Measurements from ENCODE around the gene ARID5A.
A peak's percentile ranks its signal among the peaks of the same experiment; 100 is the strongest.
"Not testable (repeated sequence)": the region's sequence is repeated elsewhere in the genome, so short reads cannot be mapped to it uniquely, and the experiment has no call there.

The ARID5A gene

GRCh38 chr2:96553176-96553956 lies 16.8 kb downstream of the ARID5A start:
- Histone ChIP-seq H3K9ac (ENCODE audit: low read depth, low read length, poor library complexity, severe bottlenecking) (no peak overlapping the region), H3K9me2 (replicated peaks; ENCODE audit: low read depth, low read length) (no peaks in the 10 kb centered on the region), H3F3A (ENCODE audit: low read depth) (no peaks in the 10 kb centered on the region), H2AFZ (ENCODE audit: low read length) (no peak overlapping the region), H3K4me3 (ENCODE audit: low read length, poor library complexity, severe bottlenecking) (no peak overlapping the region), H3K4me2 (ENCODE audit: low read depth, low read length, poor library complexity, severe bottlenecking) (no peak overlapping the region), H3K27me3 (ENCODE audit: insufficient read depth, low read length, poor library complexity, severe bottlenecking) (no peaks in the 10 kb centered on the region), H3K36me3 (ENCODE audit: insufficient read depth, low read length) (peaks cover 28% of the 10 kb centered on the region; the same call in 1 of the 2 replicates), H3K9me3 (ENCODE audit: insufficient read depth, low read depth, low read length) (no peaks in the 10 kb centered on the region), H4K20me1 (ENCODE audit: insufficient read depth, low read length, poor library complexity, severe bottlenecking) (no peaks in the 10 kb centered on the region), H3K4me1 (ENCODE audit: insufficient read depth, low read length, poor library complexity, severe bottlenecking) (no peaks in the 10 kb centered on the region), H3K79me2 (ENCODE audit: insufficient read depth, low read length) (no peaks in the 10 kb centered on the region)
- TF ChIP-seq EZH2phosphoT487 (IDR thresholded peaks at IDR 0.05; ENCODE audit: borderline replicate concordance) (no peak), CTCF (conservative IDR thresholded peaks at IDR 0.05; ENCODE audit: low read length) (no peak)

GRCh38 chr2:96553957-96554292 lies 17.4 kb downstream of the ARID5A start:
- H3F3A ChIP-seq (ENCODE audit: low read depth); H3K4me3 ChIP-seq (ENCODE audit: low read length, poor library complexity, severe bottlenecking); H3K27me3 ChIP-seq (ENCODE audit: insufficient read depth, low read length, poor library complexity, severe bottlenecking); H2AFZ ChIP-seq (ENCODE audit: low read length); H3K79me2 ChIP-seq (ENCODE audit: insufficient read depth, low read length); H3K4me2 ChIP-seq (ENCODE audit: low read depth, low read length, poor library complexity, severe bottlenecking); H3K4me1 ChIP-seq (ENCODE audit: insufficient read depth, low read length, poor library complexity, severe bottlenecking); H3K9ac ChIP-seq (ENCODE audit: low read depth, low read length, poor library complexity, severe bottlenecking); H4K20me1 ChIP-seq (ENCODE audit: insufficient read depth, low read length, poor library complexity, severe bottlenecking); H3K9me2 ChIP-seq (replicated peaks; ENCODE audit: low read depth, low read length); H3K9me3 ChIP-seq (ENCODE audit: insufficient read depth, low read depth, low read length): not testable (repeated sequence)
- peaks cover 23% of the 10 kb centered on the region; the same call in 1 of the 2 replicates for H3K36me3 ChIP-seq (ENCODE audit: insufficient read depth, low read length)

GRCh38 chr2:96554293-96555145 lies 18.0 kb downstream of the ARID5A start:
- Histone ChIP-seq H3K36me3 (ENCODE audit: insufficient read depth, low read length) (peaks cover 18% of the 10 kb centered on the region; the same call in 1 of the 2 replicates), H3K4me2 (ENCODE audit: low read depth, low read length, poor library complexity, severe bottlenecking) (no peak overlapping the region), H3K9me3 (ENCODE audit: insufficient read depth, low read depth, low read length) (no peaks in the 10 kb centered on the region), H3F3A (ENCODE audit: low read depth) (no peaks in the 10 kb centered on the region), H3K4me1 (ENCODE audit: insufficient read depth, low read length, poor library complexity, severe bottlenecking) (no peaks in the 10 kb centered on the region), H2AFZ (ENCODE audit: low read length) (no peak overlapping the region), H3K79me2 (ENCODE audit: insufficient read depth, low read length) (no peaks in the 10 kb centered on the region), H3K4me3 (ENCODE audit: low read length, poor library complexity, severe bottlenecking) (no peak overlapping the region), H3K9ac (ENCODE audit: low read depth, low read length, poor library complexity, severe bottlenecking) (no peak overlapping the region), H4K20me1 (ENCODE audit: insufficient read depth, low read length, poor library complexity, severe bottlenecking) (no peaks in the 10 kb centered on the region), H3K27me3 (ENCODE audit: insufficient read depth, low read length, poor library complexity, severe bottlenecking) (no peaks in the 10 kb centered on the region), H3K9me2 (replicated peaks; ENCODE audit: low read depth, low read length) (no peaks in the 10 kb centered on the region)
- TF ChIP-seq EZH2phosphoT487 (IDR thresholded peaks at IDR 0.05; ENCODE audit: borderline replicate concordance) (no peak), CTCF (conservative IDR thresholded peaks at IDR 0.05; ENCODE audit: low read length) (peak; percentile 82)
